NCI-H345 (cell line): ENCODE results near the gene CHMP2B.

Experiments used
- DNase-seq: peaks from one replicate; lab custom pipeline; 2025; lab: John Stamatoyannopoulos, UW

CHMP2B gene

GRCh38 chr3:87227104-87227834 lies at the start of gene CHMP2B:
Gene CHMP2B, plus strand, starts transcription at chr3:87227309. Its CDS starts 214 bp downstream, at chr3:87227523.
- peak; percentile 87 for DNase-seq

- DNase-seq: no peak
These were observed 47.5 kb upstream of the CHMP2B start for GRCh38 chr3:87179642-87180041.

GRCh38 chr3:87181551-87181950 lies 45.6 kb upstream of the CHMP2B start:
- DNase-seq: no peak

GRCh38 chr3:87182023-87182422 lies 45.1 kb upstream of the CHMP2B start:
- DNase-seq: no peak

- DNase-seq: no peak
These were observed 40.4 kb upstream of the CHMP2B start for GRCh38 chr3:87186608-87187159.

GRCh38 chr3:87191175-87191574 lies 35.9 kb upstream of the CHMP2B start:
- no peak for DNase-seq

GRCh38 chr3:87191641-87192040 lies 35.5 kb upstream of the CHMP2B start:
- no peak for DNase-seq

GRCh38 chr3:87196879-87197278 lies 30.2 kb upstream of the CHMP2B start:
- peak; percentile 69 for DNase-seq

- DNase-seq: no peak
These were observed 29.6 kb upstream of the CHMP2B start for GRCh38 chr3:87197531-87197930.

- DNase-seq: no peak
These were observed 28.3 kb upstream of the CHMP2B start for GRCh38 chr3:87198774-87199173.

GRCh38 chr3:87199628-87200027 lies 27.5 kb upstream of the CHMP2B start:
- DNase-seq: no peak

- DNase-seq: no peak
These were observed 27.0 kb upstream of the CHMP2B start for GRCh38 chr3:87200060-87200647.

GRCh38 chr3:87201727-87202126 lies 25.4 kb upstream of the CHMP2B start:
- no peak for DNase-seq

- DNase-seq: no peak
These were observed 23.3 kb upstream of the CHMP2B start for GRCh38 chr3:87203809-87204208.

- DNase-seq: no peak
These were observed 21.0 kb upstream of the CHMP2B start for GRCh38 chr3:87206070-87206469.

GRCh38 chr3:87206635-87207034 lies 20.5 kb upstream of the CHMP2B start:
- no peak for DNase-seq

- DNase-seq: no peak
These were observed 19.6 kb upstream of the CHMP2B start for GRCh38 chr3:87207460-87207859.

- DNase-seq: no peak
These were observed 18.0 kb upstream of the CHMP2B start for GRCh38 chr3:87209111-87209510.

- DNase-seq: no peak
These were observed 8.5 kb upstream of the CHMP2B start for GRCh38 chr3:87218560-87218959.

- DNase-seq: no peak
These were observed 7.5 kb upstream of the CHMP2B start for GRCh38 chr3:87219611-87220010.

GRCh38 chr3:87225659-87226058 lies 1.4 kb upstream of the CHMP2B start:
- DNase-seq: peak; percentile 86

GRCh38 chr3:87227835-87228144 lies 681 bp downstream of the CHMP2B start:
- no peak for DNase-seq

- no peak for DNase-seq
These were observed 1.2 kb downstream of the CHMP2B start for GRCh38 chr3:87228316-87228715.

GRCh38 chr3:87229113-87229512 lies 2.0 kb downstream of the CHMP2B start:
- DNase-seq: no peak
